Measurements from ENCODE around the gene UROS. TPM values are rescaled to one million over a fixed set of nuclear protein-coding genes. Genes with fewer than 3 reads are reported as not detected.

The UROS gene
- total and polyA plus RNA-seq, 2 donors (not counting 3 experiments of a cell fraction or from before 2014, with no cell fraction given): 38.4 to 42.0 TPM

DNA sequence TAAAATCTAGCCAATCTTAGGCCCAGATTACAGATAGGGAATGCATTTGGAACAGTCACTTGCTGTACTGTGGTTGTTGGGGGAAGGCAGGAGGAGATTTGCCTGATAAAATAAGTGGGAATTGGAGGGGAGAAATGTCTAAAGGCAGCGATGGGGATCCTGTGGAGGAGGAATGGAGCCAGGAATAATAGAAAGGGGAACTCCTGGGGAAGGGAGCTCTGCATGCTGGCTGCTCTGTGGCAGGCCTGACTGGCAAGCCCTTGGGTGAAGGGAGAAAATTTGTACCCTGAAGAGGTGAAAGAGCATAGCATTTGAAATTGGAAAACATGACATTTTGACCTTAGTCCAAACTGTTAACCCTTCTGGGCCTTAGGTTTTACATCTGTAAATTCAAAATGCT is 61.1 kb downstream of the UROS start:
- Histone ChIP-seq H3K9me1 (replicated peaks; ENCODE audit: control insufficient read depth, extremely low read depth, insufficient read depth, low read length) (no peaks in the 10 kb centered on the region), H3K9me3 (replicated peaks; ENCODE audit: control insufficient read depth, insufficient read depth, low read length) (no peaks in the 10 kb centered on the region), H3K79me2 (ENCODE audit: control insufficient read depth, insufficient read depth, low read length) (no peaks in the 10 kb centered on the region), H3K27ac (ENCODE audit: insufficient read depth, low read depth, low read length) (no peak overlapping the region), H3K4me1 (ENCODE audit: control insufficient read depth, extremely low read depth, insufficient read depth, low read length) (peaks cover 3% of the 10 kb centered on the region), H3K27me3 (ENCODE audit: control insufficient read depth in 2 of 2, insufficient read depth in 2 of 2, low read length in 2 of 2) (no peaks in the 10 kb centered on the region), H3K4me3 (replicated peaks in 1 of 3; ENCODE audit: insufficient read depth in 1 of 3, low read depth in 1 of 3, low read length in 3 of 3) (no peak overlapping the region), H3K4me2 (ENCODE audit: insufficient read depth, low read length) (no peak overlapping the region), H3K36me3 (ENCODE audit: control insufficient read depth in 2 of 2, extremely low read depth in 1 of 2, insufficient read depth in 2 of 2, low read length in 2 of 2) (peaks cover 15 to 16% of the 10 kb centered on the region in 2 experiments), H3K9ac (replicated peaks; ENCODE audit: extremely low read depth, insufficient read depth, low read length) (no peak overlapping the region), H4K20me1 (replicated peaks; ENCODE audit: control insufficient read depth, extremely low read depth, insufficient read depth, low read length) (no peaks in the 10 kb centered on the region), H2AFZ (ENCODE audit: low read depth, low read length) (no peak overlapping the region)
- ChIA-PET CTCF (no interaction called here), POLR2A (no interaction called here)
- TF ChIP-seq POLR2AphosphoS5 (IDR thresholded peaks at IDR 0.05; ENCODE audit: insufficient read depth, low read depth, low read length) (no peak), MAX (IDR thresholded peaks at IDR 0.05; ENCODE audit: insufficient read depth, insufficient read length) (no peak), JUN (IDR thresholded peaks at IDR 0.05; ENCODE audit: borderline replicate concordance, insufficient read depth, insufficient read length, low read depth) (no peak), GATA2 (IDR thresholded peaks at IDR 0.05; ENCODE audit: insufficient read depth, insufficient read length, low read depth, low read length) (no peak), MYC (IDR thresholded peaks at IDR 0.05; ENCODE audit: low read depth, low read length) (no peak)
- DNase-seq (ENCODE audit: low read depth, low spot score): peak; percentile 5
- intact Hi-C loops (cut with micrococcal nuclease): no loop called here
- no TSS peak for BruUV-seq (replicated peaks)
- FAIRE-seq: no peak
- dilution Hi-C loops (cut with MboI; ENCODE audit: extremely low pct_ligation_motif_present, low sequenced_read_pairs): no loop called here

- ChIA-PET CTCF (interaction anchor here (1.0 kb wide), 1 partner anchor 927 kb away, joined by 3 read pairs; no protein-coding TSS in a partner anchor), POLR2A (no interaction called here)
- peaks cover 13% of the 10 kb centered on the region for H3K4me1 ChIP-seq (ENCODE audit: control insufficient read depth, extremely low read depth, insufficient read depth, low read length)
- H3K4me3 ChIP-seq (replicated peaks in 1 of 3; ENCODE audit: insufficient read depth in 1 of 3, low read depth in 1 of 3, low read length in 3 of 3): no peak overlapping the region
- BruUV-seq (replicated peaks): no TSS peak
- dilution Hi-C loops (cut with MboI; ENCODE audit: extremely low pct_ligation_motif_present, low sequenced_read_pairs): no loop called here
- TF ChIP-seq GATA2 (IDR thresholded peaks at IDR 0.05; ENCODE audit: insufficient read depth, insufficient read length, low read depth, low read length) (no peak), MAX (IDR thresholded peaks at IDR 0.05; ENCODE audit: insufficient read depth, insufficient read length) (no peak), CTCF (IDR thresholded peaks at IDR 0.05; ENCODE audit: extremely low read depth in 1 of 2, insufficient read depth in 1 of 2, low read depth in 1 of 2, low read length in 2 of 2) (no peak), JUN (IDR thresholded peaks at IDR 0.05; ENCODE audit: borderline replicate concordance, insufficient read depth, insufficient read length, low read depth) (no peak), MYC (IDR thresholded peaks at IDR 0.05; ENCODE audit: low read depth, low read length) (no peak), EZH2 (IDR thresholded peaks at IDR 0.05; ENCODE audit: borderline replicate concordance, low read depth, low read length, severe bottlenecking) (no peak), POLR2AphosphoS5 (IDR thresholded peaks at IDR 0.05; ENCODE audit: insufficient read depth, low read depth, low read length) (no peak), FOS (IDR thresholded peaks at IDR 0.05; ENCODE audit: borderline replicate concordance, insufficient read depth, low read length) (no peak), POLR2A (IDR thresholded peaks at IDR 0.05; ENCODE audit: low read depth, low read length) (no peak)
- no peak overlapping the region for H3K9ac ChIP-seq (replicated peaks; ENCODE audit: extremely low read depth, insufficient read depth, low read length)
- no peaks in the 10 kb centered on the region for H3K9me3 ChIP-seq (replicated peaks; ENCODE audit: control insufficient read depth, insufficient read depth, low read length)
- H3K4me2 ChIP-seq (ENCODE audit: insufficient read depth, low read length): no peak overlapping the region
- no peak overlapping the region for H3K27ac ChIP-seq (ENCODE audit: insufficient read depth, low read depth, low read length)
- H3K79me2 ChIP-seq (ENCODE audit: control insufficient read depth, insufficient read depth, low read length): no peaks in the 10 kb centered on the region
- intact Hi-C loops (cut with micrococcal nuclease): no loop called here
- FAIRE-seq (no peak), DNase-seq (ENCODE audit: low read depth, low spot score) (peak; percentile 8)
- H3K36me3 ChIP-seq (ENCODE audit: control insufficient read depth in 2 of 2, extremely low read depth in 1 of 2, insufficient read depth in 2 of 2, low read length in 2 of 2): peaks cover 11 to 13% of the 10 kb centered on the region in 2 experiments
- no peak overlapping the region for H2AFZ ChIP-seq (ENCODE audit: low read depth, low read length)
- no peaks in the 10 kb centered on the region for H3K9me1 ChIP-seq (replicated peaks; ENCODE audit: control insufficient read depth, extremely low read depth, insufficient read depth, low read length)
- no peaks in the 10 kb centered on the region for H4K20me1 ChIP-seq (replicated peaks; ENCODE audit: control insufficient read depth, extremely low read depth, insufficient read depth, low read length)
- no peaks in the 10 kb centered on the region for H3K27me3 ChIP-seq (ENCODE audit: control insufficient read depth in 2 of 2, insufficient read depth in 2 of 2, low read length in 2 of 2)
Measured at GRCh38 chr10:125757742-125758141, 65.3 kb downstream of the UROS start.

Data from endothelial cell of umbilical vein (primary cell).